Endothelial cell of umbilical vein (primary cell): Measurements from ENCODE around the gene TCHP. TPM values are rescaled to one million over a fixed set of nuclear protein-coding genes. Genes with fewer than 3 reads are reported as not detected.

Source experiments
- BruUV-seq: library from RNA; stranded (reverse); fragments of 400-500 nt; replicated peaks from 2 replicates; lab custom pipeline; 2021; lab: Mats Ljungman, UMichigan
- CTCF ChIA-PET: fragments of 300-600, 350-600 bp; sonication (Branson Sonifier 250); formaldehyde crosslinking; loops from one replicate; lab custom pipeline; 2021; ENCODE audit warnings: antibody characterized with exemption, inconsistent platforms; lab: Charles Lee
- POLR2A ChIA-PET: fragments of 300-600, 350-600 bp; sonication (Branson Sonifier 250); formaldehyde crosslinking; loops from one replicate; lab custom pipeline; 2021; ENCODE audit warnings: antibody characterized with exemption, inconsistent platforms; lab: Charles Lee
- DNase-seq: peaks from one replicate; pipeline ENCODE4 v3.0.0-alpha.2; 2011; ENCODE audit warnings: low read depth, low spot score
- FAIRE-seq: peaks from 2 replicates; lab custom pipeline; 2011; peaks lifted over from hg19 to GRCh38; lab: Jason Lieb, UNC
- H2AFZ ChIP-seq: 2 replicates; pipeline ENCODE4 v1.6.0; 2012; ENCODE audit warnings: low read depth, low read length, control low read depth, inconsistent platforms
- H3K27ac ChIP-seq: 2 replicates; pipeline ENCODE4 v1.5.1; 2011; ENCODE audit warnings: low read depth, mild to moderate bottlenecking, control low read depth, low read length, moderate library complexity; ENCODE audit not compliant: insufficient read depth
- H3K27me3 ChIP-seq, 2 experiments: 2 replicates each; pipeline versions ENCODE4 v1.6.0 to v1.6.1; 2011; ENCODE audit warnings: low read length in 2 of 2, mixed read lengths in 1 of 2; ENCODE audit not compliant: control insufficient read depth in 2 of 2, insufficient read depth in 2 of 2
- H3K36me3 ChIP-seq, 2 experiments: 2 replicates in 1 of 2; 3 replicates in 1 of 2; pipeline ENCODE4 v1.5.1; 2011; ENCODE audit warnings: low read length in 2 of 2, mild to moderate bottlenecking in 1 of 2, moderate library complexity in 1 of 2; ENCODE audit not compliant: control insufficient read depth in 2 of 2, insufficient read depth in 2 of 2; ENCODE audit errors: extremely low read depth in 1 of 2
- H3K4me1 ChIP-seq: 3 replicates; pipeline ENCODE4 v1.5.1; 2011; ENCODE audit warnings: mild to moderate bottlenecking, low read length; ENCODE audit not compliant: control insufficient read depth, insufficient read depth; ENCODE audit errors: extremely low read depth
- H3K4me2 ChIP-seq: 2 replicates; pipeline ENCODE4 v1.6.1; 2011; ENCODE audit warnings: low read length, control low read depth, mixed read lengths; ENCODE audit not compliant: insufficient read depth
- H3K4me3 ChIP-seq, 3 experiments: fragments of 200-600 bp in 1 of 3; sonication (generic), shearing (Covaris generic) in 1 of 3; replicated peaks in 1 of 3; 2 replicates each; pipeline ENCODE4 v1.5.1; 2011 to 2016; ENCODE audit warnings: control low read depth in 3 of 3, low read length in 3 of 3, mild to moderate bottlenecking in 2 of 3, inconsistent platforms in 1 of 3, low read depth in 1 of 3, moderate library complexity in 1 of 3; ENCODE audit not compliant: insufficient read depth in 1 of 3
- H3K79me2 ChIP-seq: 2 replicates; pipeline ENCODE4 v1.6.0; 2012; ENCODE audit warnings: low read length, inconsistent platforms; ENCODE audit not compliant: control insufficient read depth, insufficient read depth
- H3K9ac ChIP-seq: replicated peaks from 2 replicates; pipeline ENCODE3; 2011; ENCODE audit warnings: low read length, control low read depth; ENCODE audit not compliant: insufficient read depth; ENCODE audit errors: extremely low read depth
- H3K9me1 ChIP-seq: replicated peaks from 3 replicates; pipeline ENCODE4 v1.6.0; 2011; ENCODE audit warnings: mild to moderate bottlenecking, low read length; ENCODE audit not compliant: control insufficient read depth, insufficient read depth; ENCODE audit errors: extremely low read depth
- H3K9me3 ChIP-seq: replicated peaks from 2 replicates; pipeline ENCODE4 v1.5.1; 2012; ENCODE audit warnings: low read length, inconsistent platforms; ENCODE audit not compliant: control insufficient read depth, insufficient read depth
- H4K20me1 ChIP-seq: replicated peaks from 2 replicates; pipeline ENCODE3; 2011; ENCODE audit warnings: mild to moderate bottlenecking, low read length; ENCODE audit not compliant: control insufficient read depth, insufficient read depth; ENCODE audit errors: extremely low read depth
- CTCF ChIP-seq, 2 donors: IDR thresholded peaks; 1 replicate in 1 of 2; 2 replicates in 1 of 2; pipeline ENCODE4 v1.5.1; 2011; ENCODE audit warnings: low read length in 2 of 2, mild to moderate bottlenecking in 2 of 2, moderate library complexity in 2 of 2, control low read depth in 1 of 2, inconsistent platforms in 1 of 2, low read depth in 1 of 2; ENCODE audit not compliant: insufficient read depth in 1 of 2; ENCODE audit errors: extremely low read depth in 1 of 2
- EZH2 ChIP-seq: IDR thresholded peaks from 2 replicates; pipeline ENCODE4 v1.6.1; 2012; ENCODE audit warnings: borderline replicate concordance, low read depth, mild to moderate bottlenecking, moderate library complexity, low read length, inconsistent platforms; ENCODE audit not compliant: severe bottlenecking
- FOS ChIP-seq: IDR thresholded peaks from 2 replicates; pipeline ENCODE4 v1.6.1; 2011; ENCODE audit warnings: mild to moderate bottlenecking, low read length, moderate library complexity, borderline replicate concordance; ENCODE audit not compliant: insufficient read depth
- GATA2 ChIP-seq: IDR thresholded peaks from 2 replicates; pipeline ENCODE4 v1.7.0; 2011; ENCODE audit warnings: low read depth, mild to moderate bottlenecking, moderate library complexity, mixed read lengths, low read length; ENCODE audit not compliant: insufficient read length, insufficient read depth
- JUN ChIP-seq: IDR thresholded peaks from 2 replicates; pipeline ENCODE4 v1.6.1; 2011; ENCODE audit warnings: borderline replicate concordance, low read depth; ENCODE audit not compliant: insufficient read length, insufficient read depth
- MAX ChIP-seq: IDR thresholded peaks from 2 replicates; pipeline ENCODE4 v1.6.1; 2011; ENCODE audit not compliant: insufficient read depth, insufficient read length
- MYC ChIP-seq: IDR thresholded peaks from one replicate; pipeline ENCODE4 v1.6.1; 2011; ENCODE audit warnings: mild to moderate bottlenecking, low read depth, low read length
- POLR2A ChIP-seq: IDR thresholded peaks from 2 replicates; pipeline ENCODE4 v1.6.1; 2012; ENCODE audit warnings: low read depth, mild to moderate bottlenecking, control low read depth, low read length
- POLR2AphosphoS5 ChIP-seq: IDR thresholded peaks from 2 replicates; pipeline ENCODE4 v1.6.1; 2012; ENCODE audit warnings: low read depth, mild to moderate bottlenecking, control low read depth, low read length, moderate library complexity; ENCODE audit not compliant: insufficient read depth
- dilution Hi-C: fragments of 300-500 bp; cut with MboI; formaldehyde crosslinking; loops from one replicate; pipeline ENCODE4 v1.15.0; 2019; ENCODE audit warnings: low sequenced_read_pairs; ENCODE audit not compliant: extremely low pct_ligation_motif_present
- intact Hi-C: fragments of 100-400 bp; cut with micrococcal nuclease; formaldehyde crosslinking; loops from one replicate; pipeline ENCODE4 v1.10.0; 2022
- polyA plus RNA-seq, 4 experiments: library from polyadenylated mRNA; depleted of rRNA in 3 of 4; stranded (reverse) in 3 of 4; unstranded in 1 of 4; fragments of >200 nt; gene quantifications; 2 replicates each; pipeline versions ENCODE4 v1.2.1 to v1.2.3, GENCODE V29; 2011 to 2012; ENCODE audit warnings: missing spikeins in 1 of 4
- total RNA-seq: library from RNA; stranded (reverse); gene quantifications from 2 replicates; pipeline ENCODE4 v1.2.3, GENCODE V29; 2021

TCHP gene
- total and polyA plus RNA-seq, 2 donors (not counting 3 experiments of a cell fraction or from before 2014, with no cell fraction given): 12.9 to 24.3 TPM

- H2AFZ ChIP-seq: no peak overlapping the region
- H3K4me3 ChIP-seq: no peak overlapping the region
- dilution Hi-C loops: no loop called here
- H3K9me1 ChIP-seq: no peaks in the 10 kb centered on the region
- H3K9me3 ChIP-seq: no peaks in the 10 kb centered on the region
- CTCF ChIA-PET: interaction anchor here (1.2 kb wide), 1 partner anchor 13 kb away, joined by 4 read pairs; no protein-coding TSS in a partner anchor
- POLR2A ChIA-PET: no interaction called here
- no peaks in the 10 kb centered on the region for H4K20me1 ChIP-seq
- BruUV-seq: no TSS peak
- FAIRE-seq (no peak), DNase-seq (no peak)
- peaks cover 10% of the 10 kb centered on the region for H3K4me1 ChIP-seq
- intact Hi-C loops: no loop called here
- no peaks in the 10 kb centered on the region for H3K27me3 ChIP-seq
- H3K9ac ChIP-seq: no peak overlapping the region
- no peak overlapping the region for H3K27ac ChIP-seq
- no peak overlapping the region for H3K4me2 ChIP-seq
- TF ChIP-seq POLR2AphosphoS5 (no peak), FOS (no peak), MYC (no peak), POLR2A (no peak), GATA2 (no peak), JUN (no peak), MAX (no peak), CTCF (IDR thresholded peaks at IDR 0.05; ENCODE audit: extremely low read depth in 1 of 2, insufficient read depth in 1 of 2, low read depth in 1 of 2, low read length in 2 of 2) (no peak), EZH2 (no peak)
- peaks cover 30 to 36% of the 10 kb centered on the region in 2 experiments for H3K36me3 ChIP-seq
- no peaks in the 10 kb centered on the region for H3K79me2 ChIP-seq
Observed at GRCh38 chr12:109951136-109951535, 51.1 kb downstream of the TCHP start.
